ENCODE results near the gene ESPNL.

- TF ChIP-seq, protein P1, sequence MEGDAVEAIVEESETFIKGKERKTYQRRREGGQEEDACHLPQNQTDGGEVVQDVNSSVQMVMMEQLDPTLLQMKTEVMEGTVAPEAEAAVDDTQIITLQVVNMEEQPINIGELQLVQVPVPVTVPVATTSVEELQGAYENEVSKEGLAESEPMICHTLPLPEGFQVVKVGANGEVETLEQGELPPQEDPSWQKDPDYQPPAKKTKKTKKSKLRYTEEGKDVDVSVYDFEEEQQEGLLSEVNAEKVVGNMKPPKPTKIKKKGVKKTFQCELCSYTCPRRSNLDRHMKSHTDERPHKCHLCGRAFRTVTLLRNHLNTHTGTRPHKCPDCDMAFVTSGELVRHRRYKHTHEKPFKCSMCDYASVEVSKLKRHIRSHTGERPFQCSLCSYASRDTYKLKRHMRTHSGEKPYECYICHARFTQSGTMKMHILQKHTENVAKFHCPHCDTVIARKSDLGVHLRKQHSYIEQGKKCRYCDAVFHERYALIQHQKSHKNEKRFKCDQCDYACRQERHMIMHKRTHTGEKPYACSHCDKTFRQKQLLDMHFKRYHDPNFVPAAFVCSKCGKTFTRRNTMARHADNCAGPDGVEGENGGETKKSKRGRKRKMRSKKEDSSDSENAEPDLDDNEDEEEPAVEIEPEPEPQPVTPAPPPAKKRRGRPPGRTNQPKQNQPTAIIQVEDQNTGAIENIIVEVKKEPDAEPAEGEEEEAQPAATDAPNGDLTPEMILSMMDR (IDR thresholded peaks at IDR 0.05; ENCODE audit: low read depth, low read length), result no peak
- TF ChIP-seq POLR2A (IDR thresholded peaks at IDR 0.05; ENCODE audit: extremely low read depth, insufficient read length), result no peak
Measured at GRCh38 chr2:238128534-238129001, 28.4 kb downstream of the ESPNL start.
